Endothelial cell of umbilical vein (primary cell): ENCODE data around the gene SPRING1. TPM values are rescaled to one million over a fixed set of nuclear protein-coding genes. Genes with fewer than 3 reads are reported as not detected.

Experiments
- BruUV-seq: library from RNA; stranded (reverse); fragments of 400-500 nt; replicated peaks from 2 replicates; lab custom pipeline; 2021; lab: Mats Ljungman, UMichigan
- CTCF ChIA-PET: fragments of 300-600, 350-600 bp; sonication (Branson Sonifier 250); formaldehyde crosslinking; loops from one replicate; lab custom pipeline; 2021; ENCODE audit warnings: antibody characterized with exemption, inconsistent platforms; lab: Charles Lee
- POLR2A ChIA-PET: fragments of 300-600, 350-600 bp; sonication (Branson Sonifier 250); formaldehyde crosslinking; loops from one replicate; lab custom pipeline; 2021; ENCODE audit warnings: antibody characterized with exemption, inconsistent platforms; lab: Charles Lee
- DNase-seq: peaks from one replicate; pipeline ENCODE4 v3.0.0-alpha.2; 2011; ENCODE audit warnings: low read depth, low spot score
- FAIRE-seq: peaks from 2 replicates; lab custom pipeline; 2011; peaks lifted over from hg19 to GRCh38; lab: Jason Lieb, UNC
- H2AFZ ChIP-seq: 2 replicates; pipeline ENCODE4 v1.6.0; 2012; ENCODE audit warnings: low read depth, low read length, control low read depth, inconsistent platforms
- H3K27ac ChIP-seq: 2 replicates; pipeline ENCODE4 v1.5.1; 2011; ENCODE audit warnings: low read depth, mild to moderate bottlenecking, control low read depth, low read length, moderate library complexity; ENCODE audit not compliant: insufficient read depth
- H3K27me3 ChIP-seq, 2 experiments: 2 replicates each; pipeline versions ENCODE4 v1.6.0 to v1.6.1; 2011; ENCODE audit warnings: low read length in 2 of 2, mixed read lengths in 1 of 2; ENCODE audit not compliant: control insufficient read depth in 2 of 2, insufficient read depth in 2 of 2
- H3K36me3 ChIP-seq, 2 experiments: 2 replicates in 1 of 2; 3 replicates in 1 of 2; pipeline ENCODE4 v1.5.1; 2011; ENCODE audit warnings: low read length in 2 of 2, mild to moderate bottlenecking in 1 of 2, moderate library complexity in 1 of 2; ENCODE audit not compliant: control insufficient read depth in 2 of 2, insufficient read depth in 2 of 2; ENCODE audit errors: extremely low read depth in 1 of 2
- H3K4me1 ChIP-seq: 3 replicates; pipeline ENCODE4 v1.5.1; 2011; ENCODE audit warnings: mild to moderate bottlenecking, low read length; ENCODE audit not compliant: control insufficient read depth, insufficient read depth; ENCODE audit errors: extremely low read depth
- H3K4me2 ChIP-seq: 2 replicates; pipeline ENCODE4 v1.6.1; 2011; ENCODE audit warnings: low read length, control low read depth, mixed read lengths; ENCODE audit not compliant: insufficient read depth
- H3K4me3 ChIP-seq, 3 experiments: fragments of 200-600 bp in 1 of 3; sonication (generic), shearing (Covaris generic) in 1 of 3; replicated peaks in 1 of 3; 2 replicates each; pipeline ENCODE4 v1.5.1; 2011 to 2016; ENCODE audit warnings: control low read depth in 3 of 3, low read length in 3 of 3, mild to moderate bottlenecking in 2 of 3, inconsistent platforms in 1 of 3, low read depth in 1 of 3, moderate library complexity in 1 of 3; ENCODE audit not compliant: insufficient read depth in 1 of 3
- H3K79me2 ChIP-seq: 2 replicates; pipeline ENCODE4 v1.6.0; 2012; ENCODE audit warnings: low read length, inconsistent platforms; ENCODE audit not compliant: control insufficient read depth, insufficient read depth
- H3K9ac ChIP-seq: replicated peaks from 2 replicates; pipeline ENCODE3; 2011; ENCODE audit warnings: low read length, control low read depth; ENCODE audit not compliant: insufficient read depth; ENCODE audit errors: extremely low read depth
- H3K9me1 ChIP-seq: replicated peaks from 3 replicates; pipeline ENCODE4 v1.6.0; 2011; ENCODE audit warnings: mild to moderate bottlenecking, low read length; ENCODE audit not compliant: control insufficient read depth, insufficient read depth; ENCODE audit errors: extremely low read depth
- H3K9me3 ChIP-seq: replicated peaks from 2 replicates; pipeline ENCODE4 v1.5.1; 2012; ENCODE audit warnings: low read length, inconsistent platforms; ENCODE audit not compliant: control insufficient read depth, insufficient read depth
- H4K20me1 ChIP-seq: replicated peaks from 2 replicates; pipeline ENCODE3; 2011; ENCODE audit warnings: mild to moderate bottlenecking, low read length; ENCODE audit not compliant: control insufficient read depth, insufficient read depth; ENCODE audit errors: extremely low read depth
- CTCF ChIP-seq, 2 donors: IDR thresholded peaks; 1 replicate in 1 of 2; 2 replicates in 1 of 2; pipeline ENCODE4 v1.5.1; 2011; ENCODE audit warnings: low read length in 2 of 2, mild to moderate bottlenecking in 2 of 2, moderate library complexity in 2 of 2, control low read depth in 1 of 2, inconsistent platforms in 1 of 2, low read depth in 1 of 2; ENCODE audit not compliant: insufficient read depth in 1 of 2; ENCODE audit errors: extremely low read depth in 1 of 2
- EZH2 ChIP-seq: IDR thresholded peaks from 2 replicates; pipeline ENCODE4 v1.6.1; 2012; ENCODE audit warnings: borderline replicate concordance, low read depth, mild to moderate bottlenecking, moderate library complexity, low read length, inconsistent platforms; ENCODE audit not compliant: severe bottlenecking
- FOS ChIP-seq: IDR thresholded peaks from 2 replicates; pipeline ENCODE4 v1.6.1; 2011; ENCODE audit warnings: mild to moderate bottlenecking, low read length, moderate library complexity, borderline replicate concordance; ENCODE audit not compliant: insufficient read depth
- GATA2 ChIP-seq: IDR thresholded peaks from 2 replicates; pipeline ENCODE4 v1.7.0; 2011; ENCODE audit warnings: low read depth, mild to moderate bottlenecking, moderate library complexity, mixed read lengths, low read length; ENCODE audit not compliant: insufficient read length, insufficient read depth
- JUN ChIP-seq: IDR thresholded peaks from 2 replicates; pipeline ENCODE4 v1.6.1; 2011; ENCODE audit warnings: borderline replicate concordance, low read depth; ENCODE audit not compliant: insufficient read length, insufficient read depth
- MAX ChIP-seq: IDR thresholded peaks from 2 replicates; pipeline ENCODE4 v1.6.1; 2011; ENCODE audit not compliant: insufficient read depth, insufficient read length
- MYC ChIP-seq: IDR thresholded peaks from one replicate; pipeline ENCODE4 v1.6.1; 2011; ENCODE audit warnings: mild to moderate bottlenecking, low read depth, low read length
- POLR2A ChIP-seq: IDR thresholded peaks from 2 replicates; pipeline ENCODE4 v1.6.1; 2012; ENCODE audit warnings: low read depth, mild to moderate bottlenecking, control low read depth, low read length
- POLR2AphosphoS5 ChIP-seq: IDR thresholded peaks from 2 replicates; pipeline ENCODE4 v1.6.1; 2012; ENCODE audit warnings: low read depth, mild to moderate bottlenecking, control low read depth, low read length, moderate library complexity; ENCODE audit not compliant: insufficient read depth
- dilution Hi-C: fragments of 300-500 bp; cut with MboI; formaldehyde crosslinking; loops from one replicate; pipeline ENCODE4 v1.15.0; 2019; ENCODE audit warnings: low sequenced_read_pairs; ENCODE audit not compliant: extremely low pct_ligation_motif_present
- intact Hi-C: fragments of 100-400 bp; cut with micrococcal nuclease; formaldehyde crosslinking; loops from one replicate; pipeline ENCODE4 v1.10.0; 2022
- polyA plus RNA-seq, 4 experiments: library from polyadenylated mRNA; depleted of rRNA in 3 of 4; stranded (reverse) in 3 of 4; unstranded in 1 of 4; fragments of >200 nt; gene quantifications; 2 replicates each; pipeline versions ENCODE4 v1.2.1 to v1.2.3, GENCODE V29; 2011 to 2012; ENCODE audit warnings: missing spikeins in 1 of 4
- total RNA-seq: library from RNA; stranded (reverse); gene quantifications from 2 replicates; pipeline ENCODE4 v1.2.3, GENCODE V29; 2021

Gene SPRING1
- total and polyA plus RNA-seq, 2 donors (not counting 3 experiments of a cell fraction or from before 2014, with no cell fraction given): 17.5 to 40.4 TPM

- FAIRE-seq (peak; percentile 95), DNase-seq (peak; percentile 87)
- Histone ChIP-seq H3K4me2 (no peak overlapping the region), H3K4me3 (no peak overlapping the region), H3K27me3 (no peaks in the 10 kb centered on the region), H3K27ac (peak overlapping the region; percentile 24), H3K9me1 (no peaks in the 10 kb centered on the region), H3K4me1 (peaks cover 18% of the 10 kb centered on the region), H2AFZ (no peak overlapping the region), H4K20me1 (no peaks in the 10 kb centered on the region), H3K79me2 (no peaks in the 10 kb centered on the region), H3K9me3 (no peaks in the 10 kb centered on the region), H3K36me3 (no peaks in the 10 kb centered on the region), H3K9ac (no peak overlapping the region)
- intact Hi-C loops: loop anchor here (1.0 to 5.0 kb wide), 3 partner anchors 35 to 109 kb away; partner anchors contain the start of genes HRK, RNFT2 and SPRING1
- CTCF ChIA-PET: no interaction called here
- dilution Hi-C loops: no loop called here
- BruUV-seq: no TSS peak
- POLR2A ChIA-PET: no interaction called here
- TF ChIP-seq EZH2: no peak
- TF ChIP-seq POLR2AphosphoS5: peak; percentile 24
- TF ChIP-seq FOS: no peak
- TF ChIP-seq CTCF (IDR thresholded peaks at IDR 0.05; ENCODE audit: extremely low read depth in 1 of 2, insufficient read depth in 1 of 2, low read depth in 1 of 2, low read length in 2 of 2): peak; percentile 15 to 32
- TF ChIP-seq GATA2: no peak
- peak; percentile 30 for TF ChIP-seq JUN
- TF ChIP-seq MYC: no peak
- no peak for TF ChIP-seq POLR2A
- no peak for TF ChIP-seq MAX
Observed at GRCh38 chr12:116773276-116773731, 35.4 kb upstream of the SPRING1 start.
